ENCODE measurements around the gene PQBP1. TPM values are rescaled to one million over a fixed set of nuclear protein-coding genes. Genes with fewer than 3 reads are reported as not detected.

Gene PQBP1
- total and polyA plus RNA-seq, 2 of the 13 experiments (the other 11 are each of a cell fraction or from before 2014, with no cell fraction given) = 58.1 to 80.9 TPM

DNA sequence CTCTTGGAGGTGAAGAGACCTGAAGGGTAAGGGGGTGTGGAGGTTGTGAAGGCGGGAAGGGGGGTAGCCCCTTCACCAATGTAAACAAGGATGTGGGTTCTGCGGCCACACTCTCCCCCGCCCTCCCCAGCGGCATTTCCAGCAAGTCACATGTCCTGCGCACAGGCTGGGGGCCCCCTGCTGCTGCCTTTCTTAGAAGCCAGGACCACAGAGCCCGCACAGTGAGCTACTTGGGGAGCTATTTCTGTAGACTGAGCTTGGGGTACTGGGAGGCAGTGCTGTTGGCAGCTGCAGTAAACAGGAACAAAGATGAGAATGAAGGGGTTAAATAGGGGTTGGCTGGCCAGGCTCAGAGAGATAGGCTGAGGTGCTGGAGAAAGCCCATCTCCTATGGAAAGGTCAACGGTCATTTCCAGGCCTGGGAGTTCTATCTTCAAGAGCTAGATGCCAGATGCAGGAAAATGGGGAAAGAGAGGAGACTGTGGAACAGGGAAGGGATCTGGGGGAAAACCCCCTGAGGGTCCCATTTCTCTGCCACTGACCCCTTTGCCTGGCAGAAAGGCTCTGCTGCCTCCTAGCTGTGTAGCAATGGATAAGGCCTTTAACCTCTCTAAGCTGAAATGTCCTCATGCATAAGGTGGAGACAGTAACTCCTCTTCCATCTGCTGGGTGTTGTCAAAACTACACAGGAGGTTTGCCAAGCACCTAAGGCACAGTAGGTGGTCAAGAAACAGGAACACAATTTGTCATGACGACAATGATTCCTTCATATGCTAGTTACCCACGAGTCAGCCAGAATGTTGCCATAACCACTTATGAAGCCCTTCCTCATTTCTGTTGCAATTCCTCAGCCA lies 39.6 kb downstream of the PQBP1 start:
- peaks cover 8 to 28% of the 10 kb centered on the region in 2 experiments; a peak in 4 of 5 replicates for H3K36me3 ChIP-seq (replicated peaks in 1 of 2; ENCODE audit: control insufficient read depth in 1 of 2, insufficient read depth in 2 of 2, low read length in 2 of 2)
- intact Hi-C loops (cut with micrococcal nuclease; ENCODE audit: unreplicated experiment) (no loop called here), in situ Hi-C loops (cut with HindIII; ENCODE audit: extremely low pct_ligation_motif_present, low pct_unique_long_range_greater_than_20kb) (no loop called here)
- H2AFZ ChIP-seq (ENCODE audit: low read length) = no peak overlapping the region
- H3K4me1 ChIP-seq (ENCODE audit: insufficient read depth, low read length) = peaks cover 20% of the 10 kb centered on the region
- ATAC-seq (no peak), FAIRE-seq (no peak), DNase-seq (ENCODE audit: low spot score) (no peak)
- no peaks in the 10 kb centered on the region for H4K20me1 ChIP-seq (ENCODE audit: insufficient read depth, low read length)
- H3K4me3 ChIP-seq (replicated peaks in 1 of 3; ENCODE audit: insufficient read depth in 1 of 3, low read depth in 2 of 3, low read length in 3 of 3) = no peak overlapping the region
- ChIA-PET POLR2A (no interaction called here), CTCF (ENCODE audit: low intra/inter-chr PET ratio, low total read pairs) (no interaction called here)
- BruUV-seq (replicated peaks) = no TSS peak
- no peak overlapping the region for H3K27ac ChIP-seq (ENCODE audit: extremely low read length, insufficient read depth, low read length)
- H3K9me3 ChIP-seq (ENCODE audit: low read length) = no peaks in the 10 kb centered on the region
- no peaks in the 10 kb centered on the region for H3K27me3 ChIP-seq (ENCODE audit: control insufficient read depth in 1 of 2, insufficient read depth in 2 of 2, low read length in 2 of 2)
- 88% methylated on average over 7 of the region's 9 CpGs for WGBS (ENCODE audit: low lambda C conversion rate)
- TF ChIP-seq, protein P1, sequence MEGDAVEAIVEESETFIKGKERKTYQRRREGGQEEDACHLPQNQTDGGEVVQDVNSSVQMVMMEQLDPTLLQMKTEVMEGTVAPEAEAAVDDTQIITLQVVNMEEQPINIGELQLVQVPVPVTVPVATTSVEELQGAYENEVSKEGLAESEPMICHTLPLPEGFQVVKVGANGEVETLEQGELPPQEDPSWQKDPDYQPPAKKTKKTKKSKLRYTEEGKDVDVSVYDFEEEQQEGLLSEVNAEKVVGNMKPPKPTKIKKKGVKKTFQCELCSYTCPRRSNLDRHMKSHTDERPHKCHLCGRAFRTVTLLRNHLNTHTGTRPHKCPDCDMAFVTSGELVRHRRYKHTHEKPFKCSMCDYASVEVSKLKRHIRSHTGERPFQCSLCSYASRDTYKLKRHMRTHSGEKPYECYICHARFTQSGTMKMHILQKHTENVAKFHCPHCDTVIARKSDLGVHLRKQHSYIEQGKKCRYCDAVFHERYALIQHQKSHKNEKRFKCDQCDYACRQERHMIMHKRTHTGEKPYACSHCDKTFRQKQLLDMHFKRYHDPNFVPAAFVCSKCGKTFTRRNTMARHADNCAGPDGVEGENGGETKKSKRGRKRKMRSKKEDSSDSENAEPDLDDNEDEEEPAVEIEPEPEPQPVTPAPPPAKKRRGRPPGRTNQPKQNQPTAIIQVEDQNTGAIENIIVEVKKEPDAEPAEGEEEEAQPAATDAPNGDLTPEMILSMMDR (CRISPR knock-in tag; IDR thresholded peaks at IDR 0.05) = peak; percentile 19
- TF ChIP-seq, protein P2, sequence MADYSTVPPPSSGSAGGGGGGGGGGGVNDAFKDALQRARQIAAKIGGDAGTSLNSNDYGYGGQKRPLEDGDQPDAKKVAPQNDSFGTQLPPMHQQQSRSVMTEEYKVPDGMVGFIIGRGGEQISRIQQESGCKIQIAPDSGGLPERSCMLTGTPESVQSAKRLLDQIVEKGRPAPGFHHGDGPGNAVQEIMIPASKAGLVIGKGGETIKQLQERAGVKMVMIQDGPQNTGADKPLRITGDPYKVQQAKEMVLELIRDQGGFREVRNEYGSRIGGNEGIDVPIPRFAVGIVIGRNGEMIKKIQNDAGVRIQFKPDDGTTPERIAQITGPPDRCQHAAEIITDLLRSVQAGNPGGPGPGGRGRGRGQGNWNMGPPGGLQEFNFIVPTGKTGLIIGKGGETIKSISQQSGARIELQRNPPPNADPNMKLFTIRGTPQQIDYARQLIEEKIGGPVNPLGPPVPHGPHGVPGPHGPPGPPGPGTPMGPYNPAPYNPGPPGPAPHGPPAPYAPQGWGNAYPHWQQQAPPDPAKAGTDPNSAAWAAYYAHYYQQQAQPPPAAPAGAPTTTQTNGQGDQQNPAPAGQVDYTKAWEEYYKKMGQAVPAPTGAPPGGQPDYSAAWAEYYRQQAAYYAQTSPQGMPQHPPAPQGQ (CRISPR knock-in tag; IDR thresholded peaks at IDR 0.05; ENCODE audit: borderline replicate concordance) = no peak
- no peak overlapping the region for H3K4me2 ChIP-seq (ENCODE audit: low read depth, low read length)
- H3K79me2 ChIP-seq (ENCODE audit: insufficient read depth, low read length) = peaks cover 18% of the 10 kb centered on the region
- no peak overlapping the region for H3K9ac ChIP-seq (ENCODE audit: insufficient read depth, low read depth, low read length)
